Superior temporal gyrus (tissue), 1 donor: Measurements from ENCODE around the gene OR6K2.
"Not testable (repeated sequence)": the region's sequence is repeated elsewhere in the genome, so short reads cannot be mapped to it uniquely, and the experiment has no call there.

ENCODE experiments used
- DNase-seq: peaks from one replicate; pipeline ENCODE4 v3.0.0-alpha.2; 2016; ENCODE audit errors: extremely low spot score

OR6K2 gene

GRCh38 chr1:158700552-158700951 is at the start of gene OR6K2:
OR6K2 (minus strand) TSS chr1:158700652; CDS start chr1:158700652, 0 bp downstream.
- no peak for DNase-seq

- no peak for DNase-seq
Measured at GRCh38 chr1:158735848-158736247, 35.4 kb upstream of the OR6K2 start.

GRCh38 chr1:158732524-158732923 is 32.1 kb upstream of the OR6K2 start:
- DNase-seq = no peak

GRCh38 chr1:158731707-158732106 is 31.3 kb upstream of the OR6K2 start:
- DNase-seq = no peak

- no peak for DNase-seq
Measured at GRCh38 chr1:158730453-158730852, 30.0 kb upstream of the OR6K2 start.

GRCh38 chr1:158728510-158729225 is 28.2 kb upstream of the OR6K2 start:
- no peak for DNase-seq

GRCh38 chr1:158724442-158724841 is 24.0 kb upstream of the OR6K2 start:
- no peak for DNase-seq

- DNase-seq = no peak
Measured at GRCh38 chr1:158720620-158721019, 20.2 kb upstream of the OR6K2 start, which contains the start of gene OR6K3. OR6K3 (minus strand) TSS chr1:158720720; CDS start chr1:158718115, 2,605 bp downstream.

GRCh38 chr1:158719664-158720063 is 19.2 kb upstream of the OR6K2 start:
- no peak for DNase-seq

- no peak for DNase-seq
Measured at GRCh38 chr1:158717344-158717743, 16.9 kb upstream of the OR6K2 start.

GRCh38 chr1:158716335-158716734 is 15.9 kb upstream of the OR6K2 start:
- no peak for DNase-seq

GRCh38 chr1:158714754-158715153 is 14.3 kb upstream of the OR6K2 start:
- DNase-seq = no peak

GRCh38 chr1:158711098-158711497 is 10.6 kb upstream of the OR6K2 start:
- DNase-seq = no peak

- no peak for DNase-seq
Measured at GRCh38 chr1:158706096-158706495, 5.6 kb upstream of the OR6K2 start.

GRCh38 chr1:158694596-158694995 is 5.9 kb downstream of the OR6K2 start:
- no peak for DNase-seq

- DNase-seq = no peak
Measured at GRCh38 chr1:158692356-158692755, 8.1 kb downstream of the OR6K2 start.

GRCh38 chr1:158691907-158692306 is 8.5 kb downstream of the OR6K2 start:
- DNase-seq = no peak

GRCh38 chr1:158691149-158691548 is 9.3 kb downstream of the OR6K2 start:
- DNase-seq = not testable (repeated sequence)

- DNase-seq = no peak
Measured at GRCh38 chr1:158689875-158690274, 10.6 kb downstream of the OR6K2 start.

- no peak for DNase-seq
Measured at GRCh38 chr1:158689110-158689509, 11.3 kb downstream of the OR6K2 start.

- not testable (repeated sequence) for DNase-seq
Measured at GRCh38 chr1:158688343-158688742, 12.1 kb downstream of the OR6K2 start.

GRCh38 chr1:158687037-158687436 is 13.4 kb downstream of the OR6K2 start:
- no peak for DNase-seq

- no peak for DNase-seq
Measured at GRCh38 chr1:158686111-158687009, 14.1 kb downstream of the OR6K2 start, which contains the start of gene SPTA1. SPTA1 (minus strand) TSS chr1:158686715; CDS start chr1:158686517, 198 bp downstream.
